ENCODE measurements around the gene TFCP2.

TFCP2 gene

DNA sequence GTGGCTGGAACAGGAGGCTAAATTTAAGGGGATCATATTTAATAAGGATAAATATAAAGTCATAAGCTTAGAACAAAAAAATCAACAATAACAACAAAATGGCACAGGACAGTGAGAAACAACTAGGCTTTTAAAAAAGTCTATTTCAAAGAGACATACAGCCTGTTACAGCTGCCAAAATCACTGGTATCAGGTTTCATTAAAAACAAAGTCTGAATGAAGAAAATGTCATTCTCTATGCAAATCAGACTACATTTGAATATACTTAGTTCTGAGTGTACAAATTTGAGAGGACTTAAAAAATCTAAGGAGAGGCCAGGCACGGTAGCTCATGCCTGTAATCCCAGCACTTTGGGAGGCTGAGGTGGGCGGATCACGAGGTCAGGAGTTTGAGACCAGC, 44.0 kb downstream of the TFCP2 start:
- Histone ChIP-seq H3K36me3 (ENCODE audit: control insufficient read depth in 2 of 2, insufficient read depth in 1 of 2, low read length in 2 of 2) (peaks cover 0 to 9% of the 10 kb centered on the region in 2 experiments; a peak in 2 of 3 replicates), H3K9me3 (ENCODE audit: control insufficient read depth, insufficient read depth, low read depth, low read length) (no peaks in the 10 kb centered on the region), H3K4me3 (ENCODE audit: low read depth, low read length) (no peak overlapping the region), H3K27ac (ENCODE audit: extremely low read depth, low read depth, low read length) (no peak overlapping the region), H3K4me1 (ENCODE audit: control insufficient read depth, insufficient read depth, low read length) (peaks cover 16% of the 10 kb centered on the region)
- ChIA-PET CTCF (no interaction called here), POLR2A (interaction anchor here (0.6 to 0.8 kb wide), 3 partner anchors 40 to 226 kb away, joined by 4 to 5 read pairs (median 4); no protein-coding TSS in a partner anchor)
- TF ChIP-seq, protein P1, sequence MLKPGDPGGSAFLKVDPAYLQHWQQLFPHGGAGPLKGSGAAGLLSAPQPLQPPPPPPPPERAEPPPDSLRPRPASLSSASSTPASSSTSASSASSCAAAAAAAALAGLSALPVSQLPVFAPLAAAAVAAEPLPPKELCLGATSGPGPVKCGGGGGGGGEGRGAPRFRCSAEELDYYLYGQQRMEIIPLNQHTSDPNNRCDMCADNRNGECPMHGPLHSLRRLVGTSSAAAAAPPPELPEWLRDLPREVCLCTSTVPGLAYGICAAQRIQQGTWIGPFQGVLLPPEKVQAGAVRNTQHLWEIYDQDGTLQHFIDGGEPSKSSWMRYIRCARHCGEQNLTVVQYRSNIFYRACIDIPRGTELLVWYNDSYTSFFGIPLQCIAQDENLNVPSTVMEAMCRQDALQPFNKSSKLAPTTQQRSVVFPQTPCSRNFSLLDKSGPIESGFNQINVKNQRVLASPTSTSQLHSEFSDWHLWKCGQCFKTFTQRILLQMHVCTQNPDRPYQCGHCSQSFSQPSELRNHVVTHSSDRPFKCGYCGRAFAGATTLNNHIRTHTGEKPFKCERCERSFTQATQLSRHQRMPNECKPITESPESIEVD (tag by site-specific recombination; IDR thresholded peaks at IDR 0.05) = peak; percentile 63
- TF ChIP-seq ZNF174 (tag by site-specific recombination; IDR thresholded peaks at IDR 0.05) (no peak), ZNF335 (tag by site-specific recombination; conservative IDR thresholded peaks at IDR 0.05) (peak; percentile 40; the same call in 1 of the 2 replicates)
- TF ChIP-seq, protein P2, sequence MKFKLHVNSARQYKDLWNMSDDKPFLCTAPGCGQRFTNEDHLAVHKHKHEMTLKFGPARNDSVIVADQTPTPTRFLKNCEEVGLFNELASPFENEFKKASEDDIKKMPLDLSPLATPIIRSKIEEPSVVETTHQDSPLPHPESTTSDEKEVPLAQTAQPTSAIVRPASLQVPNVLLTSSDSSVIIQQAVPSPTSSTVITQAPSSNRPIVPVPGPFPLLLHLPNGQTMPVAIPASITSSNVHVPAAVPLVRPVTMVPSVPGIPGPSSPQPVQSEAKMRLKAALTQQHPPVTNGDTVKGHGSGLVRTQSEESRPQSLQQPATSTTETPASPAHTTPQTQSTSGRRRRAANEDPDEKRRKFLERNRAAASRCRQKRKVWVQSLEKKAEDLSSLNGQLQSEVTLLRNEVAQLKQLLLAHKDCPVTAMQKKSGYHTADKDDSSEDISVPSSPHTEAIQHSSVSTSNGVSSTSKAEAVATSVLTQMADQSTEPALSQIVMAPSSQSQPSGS (tag by site-specific recombination; IDR thresholded peaks at IDR 0.05; ENCODE audit: low read depth) = 0 out of 2 replicates have a peak, but pooled peaks have one; percentile 21

DNA sequence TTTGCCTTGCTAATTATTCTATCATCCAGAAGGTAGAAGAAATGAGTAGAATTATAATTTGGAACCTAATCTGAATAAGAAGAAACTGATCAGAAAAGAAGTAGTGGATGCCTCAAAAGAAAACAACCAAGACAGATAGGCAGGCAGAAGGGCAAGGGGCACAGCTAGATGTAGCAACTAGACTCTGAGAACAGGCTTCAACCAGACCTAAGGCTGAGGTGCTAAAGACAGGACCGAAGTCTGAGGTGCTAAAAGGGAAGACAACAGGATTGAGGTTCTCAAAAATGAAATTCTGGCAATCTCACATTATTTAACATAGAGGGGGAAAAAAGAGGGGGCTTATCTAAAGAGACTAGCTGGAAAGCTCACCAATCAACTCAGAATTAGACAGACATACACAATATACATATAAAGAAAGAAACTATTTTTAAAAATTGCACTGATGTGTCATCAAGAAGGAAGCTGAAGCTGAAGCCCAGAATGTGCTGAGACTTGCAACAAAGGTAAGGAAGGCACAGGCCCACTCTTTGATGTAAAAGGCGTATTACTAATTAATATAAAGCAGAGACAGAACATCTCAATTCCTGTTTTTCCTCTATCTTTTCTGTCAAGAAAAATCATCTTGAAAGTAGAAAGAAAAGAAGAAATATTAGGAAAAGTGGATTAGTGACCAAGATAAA, 45.7 kb downstream of the TFCP2 start:
- CTCF ChIA-PET = interaction anchor here (0.6 kb wide), 1 partner anchor 829 kb away, joined by 3 read pairs; no protein-coding TSS in a partner anchor

DNA sequence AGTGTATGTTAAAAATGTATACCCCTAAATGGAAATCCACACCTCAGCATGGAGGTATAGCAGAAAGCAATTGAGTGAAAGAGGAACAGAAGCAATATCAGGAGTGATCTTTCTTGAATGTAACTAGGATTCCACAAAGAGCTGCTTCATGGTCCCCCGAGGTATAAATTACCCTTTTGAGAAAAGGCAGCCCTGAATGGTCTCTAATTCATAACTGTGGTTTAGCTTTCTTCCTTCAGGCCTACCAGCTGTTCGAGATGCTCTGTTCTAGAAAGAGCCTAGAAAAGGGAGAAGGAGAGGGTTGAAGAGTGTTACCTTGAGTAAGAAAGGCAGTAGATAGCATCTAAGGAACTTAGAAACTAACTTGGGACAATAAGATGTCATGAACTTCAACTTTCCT, 46.6 kb downstream of the TFCP2 start:
- H3K9me3 ChIP-seq (ENCODE audit: control insufficient read depth, insufficient read depth, low read depth, low read length) = no peaks in the 10 kb centered on the region
- H3K4me1 ChIP-seq (ENCODE audit: control insufficient read depth, insufficient read depth, low read length) = peaks cover 13% of the 10 kb centered on the region
- H3K4me3 ChIP-seq (ENCODE audit: low read depth, low read length) = no peak overlapping the region
- H3K27ac ChIP-seq (ENCODE audit: extremely low read depth, low read depth, low read length) = no peak overlapping the region
- TF ChIP-seq, protein P3, sequence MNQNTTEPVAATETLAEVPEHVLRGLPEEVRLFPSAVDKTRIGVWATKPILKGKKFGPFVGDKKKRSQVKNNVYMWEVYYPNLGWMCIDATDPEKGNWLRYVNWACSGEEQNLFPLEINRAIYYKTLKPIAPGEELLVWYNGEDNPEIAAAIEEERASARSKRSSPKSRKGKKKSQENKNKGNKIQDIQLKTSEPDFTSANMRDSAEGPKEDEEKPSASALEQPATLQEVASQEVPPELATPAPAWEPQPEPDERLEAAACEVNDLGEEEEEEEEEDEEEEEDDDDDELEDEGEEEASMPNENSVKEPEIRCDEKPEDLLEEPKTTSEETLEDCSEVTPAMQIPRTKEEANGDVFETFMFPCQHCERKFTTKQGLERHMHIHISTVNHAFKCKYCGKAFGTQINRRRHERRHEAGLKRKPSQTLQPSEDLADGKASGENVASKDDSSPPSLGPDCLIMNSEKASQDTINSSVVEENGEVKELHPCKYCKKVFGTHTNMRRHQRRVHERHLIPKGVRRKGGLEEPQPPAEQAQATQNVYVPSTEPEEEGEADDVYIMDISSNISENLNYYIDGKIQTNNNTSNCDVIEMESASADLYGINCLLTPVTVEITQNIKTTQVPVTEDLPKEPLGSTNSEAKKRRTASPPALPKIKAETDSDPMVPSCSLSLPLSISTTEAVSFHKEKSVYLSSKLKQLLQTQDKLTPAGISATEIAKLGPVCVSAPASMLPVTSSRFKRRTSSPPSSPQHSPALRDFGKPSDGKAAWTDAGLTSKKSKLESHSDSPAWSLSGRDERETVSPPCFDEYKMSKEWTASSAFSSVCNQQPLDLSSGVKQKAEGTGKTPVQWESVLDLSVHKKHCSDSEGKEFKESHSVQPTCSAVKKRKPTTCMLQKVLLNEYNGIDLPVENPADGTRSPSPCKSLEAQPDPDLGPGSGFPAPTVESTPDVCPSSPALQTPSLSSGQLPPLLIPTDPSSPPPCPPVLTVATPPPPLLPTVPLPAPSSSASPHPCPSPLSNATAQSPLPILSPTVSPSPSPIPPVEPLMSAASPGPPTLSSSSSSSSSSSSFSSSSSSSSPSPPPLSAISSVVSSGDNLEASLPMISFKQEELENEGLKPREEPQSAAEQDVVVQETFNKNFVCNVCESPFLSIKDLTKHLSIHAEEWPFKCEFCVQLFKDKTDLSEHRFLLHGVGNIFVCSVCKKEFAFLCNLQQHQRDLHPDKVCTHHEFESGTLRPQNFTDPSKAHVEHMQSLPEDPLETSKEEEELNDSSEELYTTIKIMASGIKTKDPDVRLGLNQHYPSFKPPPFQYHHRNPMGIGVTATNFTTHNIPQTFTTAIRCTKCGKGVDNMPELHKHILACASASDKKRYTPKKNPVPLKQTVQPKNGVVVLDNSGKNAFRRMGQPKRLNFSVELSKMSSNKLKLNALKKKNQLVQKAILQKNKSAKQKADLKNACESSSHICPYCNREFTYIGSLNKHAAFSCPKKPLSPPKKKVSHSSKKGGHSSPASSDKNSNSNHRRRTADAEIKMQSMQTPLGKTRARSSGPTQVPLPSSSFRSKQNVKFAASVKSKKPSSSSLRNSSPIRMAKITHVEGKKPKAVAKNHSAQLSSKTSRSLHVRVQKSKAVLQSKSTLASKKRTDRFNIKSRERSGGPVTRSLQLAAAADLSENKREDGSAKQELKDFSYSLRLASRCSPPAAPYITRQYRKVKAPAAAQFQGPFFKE (tag by site-specific recombination; IDR thresholded peaks at IDR 0.05; ENCODE audit: borderline replicate concordance) = no peak
- TF ChIP-seq ZNF121 (tag by site-specific recombination; IDR thresholded peaks at IDR 0.05) = no peak
- no peak for TF ChIP-seq ZNF521 (tag by site-specific recombination; IDR thresholded peaks at IDR 0.05)
- TF ChIP-seq FEZF1 (tag by site-specific recombination; IDR thresholded peaks at IDR 0.05) = no peak
- peaks cover 0 to 9% of the 10 kb centered on the region in 2 experiments; a peak in 2 of 3 replicates for H3K36me3 ChIP-seq (ENCODE audit: control insufficient read depth in 2 of 2, insufficient read depth in 1 of 2, low read length in 2 of 2)
- ChIA-PET POLR2A (interaction anchor here (0.7 kb wide), 1 partner anchor 100 kb away, joined by 3 read pairs; no protein-coding TSS in a partner anchor), CTCF (interaction anchor here (0.5 to 0.6 kb wide), 3 partner anchors 15 to 1158 kb away, joined by 3 to 6 read pairs (median 3); no protein-coding TSS in a partner anchor)

More for the DNA sequence above, 45.7 kb downstream of the TFCP2 start:
- Histone ChIP-seq H3K27ac (ENCODE audit: extremely low read depth, low read depth, low read length) (no peak overlapping the region), H3K9me3 (ENCODE audit: control insufficient read depth, insufficient read depth, low read depth, low read length) (no peaks in the 10 kb centered on the region), H3K36me3 (ENCODE audit: control insufficient read depth in 2 of 2, insufficient read depth in 1 of 2, low read length in 2 of 2) (peaks cover 0 to 9% of the 10 kb centered on the region in 2 experiments; a peak in 2 of 3 replicates), H3K4me1 (ENCODE audit: control insufficient read depth, insufficient read depth, low read length) (peaks cover 13% of the 10 kb centered on the region), H3K4me3 (ENCODE audit: low read depth, low read length) (no peak overlapping the region)
- POLR2A ChIA-PET = no interaction called here
- TF ChIP-seq ZNF138 (tag by site-specific recombination; IDR thresholded peaks at IDR 0.05; ENCODE audit: borderline replicate concordance) (no peak), SCRT2 (tag by site-specific recombination; IDR thresholded peaks at IDR 0.05) (no peak), ZNF274 (IDR thresholded peaks at IDR 0.05; ENCODE audit: low read length) (no peak), ZNF274 (tag by site-specific recombination; IDR thresholded peaks at IDR 0.05; ENCODE audit: borderline replicate concordance) (no peak), ZNF423 (tag by site-specific recombination; IDR thresholded peaks at IDR 0.05) (no peak)
